ENCODE data around the gene GCNA.

GRCh38 chrX:71542825-71543224 lies 35.4 kb upstream of the GCNA start:
- TF ChIP-seq POLR2A (IDR thresholded peaks at IDR 0.05) (no peak), CTCF (IDR thresholded peaks at IDR 0.05) (no peak), POLR2AphosphoS5 (IDR thresholded peaks at IDR 0.05) (no peak), EP300 (IDR thresholded peaks at IDR 0.05) (no peak)

Measured in gastroesophageal sphincter (tissue), 3 donors.